Measurements from ENCODE around the gene TACC2. TPM values are rescaled to one million over a fixed set of nuclear protein-coding genes. Genes with fewer than 3 reads are reported as not detected.
"Not testable (repeated sequence)": the region's sequence is repeated elsewhere in the genome, so short reads cannot be mapped to it uniquely, and the experiment has no call there.

TACC2 gene
- total RNA-seq, 1 experiment from 2014 or later = 15.8 TPM

- intact Hi-C loops (cut with micrococcal nuclease; ENCODE audit: unreplicated experiment) = no loop called here
- ChIA-PET POLR2A (ENCODE audit: unreplicated experiment) (interaction anchor here (0.6 kb wide), 1 partner anchor 32 kb away, joined by 15 read pairs; no protein-coding TSS in a partner anchor), CTCF (interaction anchor here (0.8 kb wide), 1 partner anchor 8 kb away, joined by 9 read pairs; the partner anchor contains the start of gene NSMCE4A)
- Histone ChIP-seq H3K9me3 (ENCODE audit: insufficient read depth, low read depth) (no peaks in the 10 kb centered on the region), H3K79me2 (ENCODE audit: low read depth) (no peaks in the 10 kb centered on the region), H2AFZ (no peak overlapping the region), H3K27me3 (ENCODE audit: insufficient read depth, low read depth) (no peaks in the 10 kb centered on the region), H3K27ac (no peak overlapping the region), H3K4me2 (no peak overlapping the region), H4K20me1 (ENCODE audit: insufficient read depth) (no peaks in the 10 kb centered on the region), H3K9me2 (ENCODE audit: insufficient read depth) (no peaks in the 10 kb centered on the region), H3K4me1 (replicated peaks; ENCODE audit: insufficient read depth) (no peaks in the 10 kb centered on the region; the same call in 1 of the 2 replicates), H3K4me3 (no peak overlapping the region), H3F3A (ENCODE audit: insufficient read depth, low read depth) (peaks cover 7% of the 10 kb centered on the region; the same call in 1 of the 2 replicates), H3K36me3 (ENCODE audit: low read depth) (no peaks in the 10 kb centered on the region)
- DNase-seq = no peak
- TF ChIP-seq, protein P1, sequence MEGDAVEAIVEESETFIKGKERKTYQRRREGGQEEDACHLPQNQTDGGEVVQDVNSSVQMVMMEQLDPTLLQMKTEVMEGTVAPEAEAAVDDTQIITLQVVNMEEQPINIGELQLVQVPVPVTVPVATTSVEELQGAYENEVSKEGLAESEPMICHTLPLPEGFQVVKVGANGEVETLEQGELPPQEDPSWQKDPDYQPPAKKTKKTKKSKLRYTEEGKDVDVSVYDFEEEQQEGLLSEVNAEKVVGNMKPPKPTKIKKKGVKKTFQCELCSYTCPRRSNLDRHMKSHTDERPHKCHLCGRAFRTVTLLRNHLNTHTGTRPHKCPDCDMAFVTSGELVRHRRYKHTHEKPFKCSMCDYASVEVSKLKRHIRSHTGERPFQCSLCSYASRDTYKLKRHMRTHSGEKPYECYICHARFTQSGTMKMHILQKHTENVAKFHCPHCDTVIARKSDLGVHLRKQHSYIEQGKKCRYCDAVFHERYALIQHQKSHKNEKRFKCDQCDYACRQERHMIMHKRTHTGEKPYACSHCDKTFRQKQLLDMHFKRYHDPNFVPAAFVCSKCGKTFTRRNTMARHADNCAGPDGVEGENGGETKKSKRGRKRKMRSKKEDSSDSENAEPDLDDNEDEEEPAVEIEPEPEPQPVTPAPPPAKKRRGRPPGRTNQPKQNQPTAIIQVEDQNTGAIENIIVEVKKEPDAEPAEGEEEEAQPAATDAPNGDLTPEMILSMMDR (conservative IDR thresholded peaks at IDR 0.05) = no peak
- no peak for TF ChIP-seq EZH2 (IDR thresholded peaks at IDR 0.05; ENCODE audit: low read depth)
- no TSS peak for BruUV-seq (replicated peaks)
Measured at GRCh38 chr10:121983852-121984251, 5.1 kb upstream of the TACC2 start.

DNA sequence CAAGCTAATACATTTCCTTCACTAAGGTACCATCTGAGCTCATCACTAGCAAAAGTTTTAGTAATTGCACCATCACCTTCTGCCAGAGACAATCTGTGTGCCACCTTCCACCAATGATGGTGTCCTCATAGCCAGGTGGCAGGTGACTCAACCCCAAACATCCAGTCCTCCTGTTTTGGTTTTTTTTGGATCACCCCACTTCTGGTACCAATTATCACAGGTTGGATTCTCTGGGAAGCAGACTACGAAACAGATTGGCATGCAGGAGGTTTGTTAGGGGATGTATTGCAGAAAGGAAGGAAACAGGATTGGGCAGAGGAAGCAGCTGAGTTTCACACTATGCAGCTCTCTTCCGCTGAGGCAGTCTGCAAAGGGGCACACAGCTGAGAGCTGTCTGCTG, 4.5 kb upstream of the TACC2 start:
- Histone ChIP-seq H3F3A (ENCODE audit: insufficient read depth, low read depth) (peaks cover 7% of the 10 kb centered on the region; the same call in 1 of the 2 replicates), H4K20me1 (ENCODE audit: insufficient read depth) (no peaks in the 10 kb centered on the region), H3K9me3 (ENCODE audit: insufficient read depth, low read depth) (no peaks in the 10 kb centered on the region), H3K4me2 (no peak overlapping the region), H3K9me2 (ENCODE audit: insufficient read depth) (no peaks in the 10 kb centered on the region), H3K36me3 (ENCODE audit: low read depth) (no peaks in the 10 kb centered on the region), H3K79me2 (ENCODE audit: low read depth) (no peaks in the 10 kb centered on the region), H3K4me1 (replicated peaks; ENCODE audit: insufficient read depth) (no peaks in the 10 kb centered on the region; the same call in 1 of the 2 replicates), H3K27ac (no peak overlapping the region), H2AFZ (no peak overlapping the region), H3K4me3 (no peak overlapping the region), H3K27me3 (ENCODE audit: insufficient read depth, low read depth) (no peaks in the 10 kb centered on the region)
- POLR2A ChIA-PET (ENCODE audit: unreplicated experiment) = no interaction called here
- no peak for TF ChIP-seq EZH2 (IDR thresholded peaks at IDR 0.05; ENCODE audit: low read depth)
- TF ChIP-seq, protein P1 (conservative IDR thresholded peaks at IDR 0.05) = no peak
- CTCF ChIA-PET = interaction anchor here (0.8 kb wide), 1 partner anchor 9 kb away, joined by 9 read pairs; the partner anchor contains the start of gene NSMCE4A
- no peak for DNase-seq
- no TSS peak for BruUV-seq (replicated peaks)
- intact Hi-C loops (cut with micrococcal nuclease; ENCODE audit: unreplicated experiment) = no loop called here

GRCh38 chr10:121990015-121990677, 1.2 kb downstream of the TACC2 start:
- ChIA-PET POLR2A (ENCODE audit: unreplicated experiment) (no interaction called here), CTCF (no interaction called here)
- no TSS peak for BruUV-seq (replicated peaks)
- H3K4me3 ChIP-seq = no peak overlapping the region
- H3K27ac ChIP-seq = no peak overlapping the region
- peak overlapping the region; percentile 38 for H3K4me2 ChIP-seq
- H3K9me2 ChIP-seq (ENCODE audit: insufficient read depth) = no peaks in the 10 kb centered on the region
- H3K36me3 ChIP-seq (ENCODE audit: low read depth) = no peaks in the 10 kb centered on the region
- H3K9me3 ChIP-seq (ENCODE audit: insufficient read depth, low read depth) = no peaks in the 10 kb centered on the region
- H3K4me1 ChIP-seq (replicated peaks; ENCODE audit: insufficient read depth) = peaks cover 17% of the 10 kb centered on the region
- H2AFZ ChIP-seq = no peak overlapping the region
- no peak for DNase-seq
- H3K79me2 ChIP-seq (ENCODE audit: low read depth) = no peaks in the 10 kb centered on the region
- intact Hi-C loops (cut with micrococcal nuclease; ENCODE audit: unreplicated experiment) = no loop called here
- H3K27me3 ChIP-seq (ENCODE audit: insufficient read depth, low read depth) = no peaks in the 10 kb centered on the region
- peaks cover 20% of the 10 kb centered on the region for H3F3A ChIP-seq (ENCODE audit: insufficient read depth, low read depth)
- no peak for TF ChIP-seq EZH2 (IDR thresholded peaks at IDR 0.05; ENCODE audit: low read depth)
- TF ChIP-seq, protein P1 (conservative IDR thresholded peaks at IDR 0.05) = no peak
- no peaks in the 10 kb centered on the region for H4K20me1 ChIP-seq (ENCODE audit: insufficient read depth)

GRCh38 chr10:121991727-121992126, 2.8 kb downstream of the TACC2 start:
- CTCF ChIA-PET; intact Hi-C loops (cut with micrococcal nuclease; ENCODE audit: unreplicated experiment); DNase-seq; H3K27ac ChIP-seq; H3K9me2 ChIP-seq (ENCODE audit: insufficient read depth); H3K36me3 ChIP-seq (ENCODE audit: low read depth); POLR2A ChIA-PET (ENCODE audit: unreplicated experiment); H3K4me3 ChIP-seq; H3K27me3 ChIP-seq (ENCODE audit: insufficient read depth, low read depth); H3K79me2 ChIP-seq (ENCODE audit: low read depth); H4K20me1 ChIP-seq (ENCODE audit: insufficient read depth); H3K4me2 ChIP-seq; BruUV-seq (replicated peaks); H2AFZ ChIP-seq; H3K9me3 ChIP-seq (ENCODE audit: insufficient read depth, low read depth): not testable (repeated sequence)
- peaks cover 29% of the 10 kb centered on the region for H3F3A ChIP-seq (ENCODE audit: insufficient read depth, low read depth)
- peaks cover 33% of the 10 kb centered on the region for H3K4me1 ChIP-seq (replicated peaks; ENCODE audit: insufficient read depth)
